ENCODE measurements around the gene TUBGCP6.

GRCh38 chr22:50173311-50173982 lies 71.4 kb downstream of the TUBGCP6 start:
- TF ChIP-seq SP1 (IDR thresholded peaks at IDR 0.05): no peak
- no peak for TF ChIP-seq FOXM1 (IDR thresholded peaks at IDR 0.05; ENCODE audit: borderline replicate concordance)
- TF ChIP-seq FOXK2 (IDR thresholded peaks at IDR 0.05): no peak
- no peak for TF ChIP-seq HDGF (IDR thresholded peaks at IDR 0.05; ENCODE audit: borderline replicate concordance)
- no peak for TF ChIP-seq FOXA1 (IDR thresholded peaks at IDR 0.05)
- no peak for TF ChIP-seq ELF4 (IDR thresholded peaks at IDR 0.05)
- no peak for TF ChIP-seq ZNF384 (IDR thresholded peaks at IDR 0.05)
- TF ChIP-seq SUZ12 (IDR thresholded peaks at IDR 0.05): no peak
- no peak for TF ChIP-seq LEF1 (IDR thresholded peaks at IDR 0.05; ENCODE audit: borderline replicate concordance)
- TF ChIP-seq L3MBTL2 (conservative IDR thresholded peaks at IDR 0.05): no peak
- TF ChIP-seq, protein P1, sequence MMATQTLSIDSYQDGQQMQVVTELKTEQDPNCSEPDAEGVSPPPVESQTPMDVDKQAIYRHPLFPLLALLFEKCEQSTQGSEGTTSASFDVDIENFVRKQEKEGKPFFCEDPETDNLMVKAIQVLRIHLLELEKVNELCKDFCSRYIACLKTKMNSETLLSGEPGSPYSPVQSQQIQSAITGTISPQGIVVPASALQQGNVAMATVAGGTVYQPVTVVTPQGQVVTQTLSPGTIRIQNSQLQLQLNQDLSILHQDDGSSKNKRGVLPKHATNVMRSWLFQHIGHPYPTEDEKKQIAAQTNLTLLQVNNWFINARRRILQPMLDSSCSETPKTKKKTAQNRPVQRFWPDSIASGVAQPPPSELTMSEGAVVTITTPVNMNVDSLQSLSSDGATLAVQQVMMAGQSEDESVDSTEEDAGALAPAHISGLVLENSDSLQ (IDR thresholded peaks at IDR 0.05): no peak
- no peak for TF ChIP-seq TARDBP (IDR thresholded peaks at IDR 0.05)
- no peak for TF ChIP-seq BHLHE40 (IDR thresholded peaks at IDR 0.05; ENCODE audit: borderline replicate concordance)
